HepG2 (cell line): ENCODE measurements around the gene CYP46A1. TPM values are rescaled to one million over a fixed set of nuclear protein-coding genes. Genes with fewer than 3 reads are reported as not detected.

Experiments
- ATAC-seq: fragments of 200-7000 bp; cut with Tn5 transposase; 3 replicates; pipeline ENCODE4 v1.9.1; 2020; ENCODE audit warnings: mild to moderate bottlenecking, moderate library complexity
- BruUV-seq: library from RNA; stranded (reverse); fragments of 400-500 nt; replicated peaks from 2 replicates; lab custom pipeline; 2021; lab: Mats Ljungman, UMichigan
- CTCF ChIA-PET: fragments of 300-600 bp; formaldehyde crosslinking; extraction: SDS; loops from one replicate; lab custom pipeline; 2021; ENCODE audit warnings: low total read pairs, inconsistent platforms, low intra/inter-chr PET ratio; lab: Yijun Ruan, JAX
- POLR2A ChIA-PET: fragments of 350-600 bp; sonication (Branson Sonifier 250); formaldehyde crosslinking; loops from one replicate; lab custom pipeline; 2020; ENCODE audit warnings: antibody characterized with exemption, inconsistent platforms; lab: Yijun Ruan, JAX
- DNase-seq: peaks from one replicate; pipeline ENCODE4 v3.0.0-alpha.2; 2015; ENCODE audit warnings: low spot score
- FAIRE-seq: peaks from 3 replicates; lab custom pipeline; 2011; peaks lifted over from hg19 to GRCh38; lab: Jason Lieb, UNC
- H2AFZ ChIP-seq: one replicate; pipeline ENCODE4 v1.6.1; 2011; ENCODE audit warnings: low read length, inconsistent platforms
- H3K27ac ChIP-seq: fragments of 300-600 bp; 3 replicates; pipeline ENCODE4 v1.8.0; 2011; ENCODE audit warnings: mixed run types, mild to moderate bottlenecking, mixed read lengths, low read length, inconsistent platforms; ENCODE audit not compliant: insufficient read depth; ENCODE audit errors: extremely low read length
- H3K27me3 ChIP-seq, 2 experiments: fragments of 200-600 bp in 1 of 2; 2 replicates in 1 of 2; 3 replicates in 1 of 2; pipeline versions ENCODE4 v1.6.0 to v1.8.0; 2011; ENCODE audit warnings: low read length in 2 of 2, mild to moderate bottlenecking in 2 of 2, moderate library complexity in 2 of 2, inconsistent platforms in 1 of 2; ENCODE audit not compliant: insufficient read depth in 2 of 2, control insufficient read depth in 1 of 2
- H3K36me3 ChIP-seq, 2 experiments: fragments of 200-600 bp in 1 of 2; replicated peaks in 1 of 2; 2 replicates in 1 of 2; 3 replicates in 1 of 2; pipeline versions ENCODE4 v1.5.1 to v1.8.0; 2011; ENCODE audit warnings: low read length in 2 of 2, inconsistent platforms in 1 of 2; ENCODE audit not compliant: insufficient read depth in 2 of 2, control insufficient read depth in 1 of 2
- H3K4me1 ChIP-seq: 2 replicates; pipeline ENCODE4 v1.5.1; 2012; ENCODE audit warnings: low read length, inconsistent platforms; ENCODE audit not compliant: insufficient read depth
- H3K4me2 ChIP-seq: 2 replicates; pipeline ENCODE4 v1.6.0; 2011; ENCODE audit warnings: low read depth, low read length, inconsistent platforms
- H3K4me3 ChIP-seq, 3 experiments: fragments of 200-600 bp in 1 of 3; sonication (generic), shearing (Covaris generic) in 1 of 3; replicated peaks in 1 of 3; 2 replicates each; pipeline ENCODE4 v1.5.1; 2011 to 2016; ENCODE audit warnings: low read length in 3 of 3, inconsistent platforms in 2 of 3, low read depth in 2 of 3, mild to moderate bottlenecking in 2 of 3, control low read depth in 1 of 3, mixed read lengths in 1 of 3; ENCODE audit not compliant: insufficient read depth in 1 of 3
- H3K79me2 ChIP-seq: one replicate; pipeline ENCODE4 v1.6.1; 2011; ENCODE audit warnings: low read length, inconsistent platforms; ENCODE audit not compliant: insufficient read depth
- H3K9ac ChIP-seq: 2 replicates; pipeline ENCODE4 v1.6.0; 2011; ENCODE audit warnings: mild to moderate bottlenecking, low read depth, low read length, inconsistent platforms; ENCODE audit not compliant: insufficient read depth
- H3K9me3 ChIP-seq: 2 replicates; pipeline ENCODE4 v1.5.1; 2012; ENCODE audit warnings: mild to moderate bottlenecking, low read length
- H4K20me1 ChIP-seq: 2 replicates; pipeline ENCODE4 v1.6.0; 2011; ENCODE audit warnings: inconsistent platforms, mild to moderate bottlenecking, low read length, moderate library complexity; ENCODE audit not compliant: insufficient read depth
- BRCA1 ChIP-seq: sonication (generic); formaldehyde crosslinking; IDR thresholded peaks from 2 replicates; pipeline ENCODE4 v1.4.0; 2020; ENCODE audit warnings: missing genetic modification reagents
- DPF2 ChIP-seq: sonication (generic); formaldehyde crosslinking; IDR thresholded peaks from 2 replicates; pipeline ENCODE4 v1.4.0; 2020; ENCODE audit warnings: mild to moderate bottlenecking, low read depth, missing genetic modification reagents, borderline replicate concordance
- RARG ChIP-seq: sonication (generic); formaldehyde crosslinking; IDR thresholded peaks from 2 replicates; pipeline ENCODE4 v1.4.0; 2020; ENCODE audit warnings: low read depth, mild to moderate bottlenecking, missing genetic modification reagents
- RNF219 ChIP-seq: sonication (generic); formaldehyde crosslinking; IDR thresholded peaks from 2 replicates; pipeline ENCODE4 v1.5.0; 2020; ENCODE audit warnings: mild to moderate bottlenecking, missing genetic modification reagents
- SIX4 ChIP-seq: sonication (generic); formaldehyde crosslinking; IDR thresholded peaks from 2 replicates; pipeline ENCODE4 v1.4.0; 2020; ENCODE audit warnings: missing genetic modification reagents
- SMAD1 ChIP-seq: sonication (generic); formaldehyde crosslinking; IDR thresholded peaks from 2 replicates; pipeline ENCODE4 v1.4.0; 2020; ENCODE audit warnings: missing genetic modification reagents, low read depth, mild to moderate bottlenecking, borderline replicate concordance
- SMC3 ChIP-seq: IDR thresholded peaks from 2 replicates; pipeline ENCODE4 v1.6.1; 2011; ENCODE audit warnings: low read length, improper control_type of control experiment
- TCF12 ChIP-seq, 2 experiments: fragments of 450-650 bp in 1 of 2; sonication (generic) in 1 of 2; formaldehyde crosslinking in 1 of 2; IDR thresholded peaks; 2 replicates each; pipeline versions ENCODE4 v1.6.1 to v1.8.0; 2017 to 2022; ENCODE audit warnings: antibody characterized with exemption in 1 of 2, mild to moderate bottlenecking in 1 of 2, missing genetic modification reagents in 1 of 2, moderate library complexity in 1 of 2
- USF2 ChIP-seq, 2 experiments: sonication (generic) in 1 of 2; formaldehyde crosslinking in 1 of 2; IDR thresholded peaks; 2 replicates each; pipeline versions ENCODE4 v1.5.1 to v1.6.1; 2011 to 2020; ENCODE audit warnings: borderline replicate concordance in 1 of 2, low read depth in 1 of 2, low read length in 1 of 2, mild to moderate bottlenecking in 1 of 2, missing genetic modification reagents in 1 of 2, moderate library complexity in 1 of 2
- ZMYM2 ChIP-seq: sonication (generic); formaldehyde crosslinking; IDR thresholded peaks from 2 replicates; pipeline ENCODE4 v1.8.0; 2022; ENCODE audit warnings: mild to moderate bottlenecking, missing genetic modification reagents
- WGBS: methylation state at CpG from one replicate; pipeline ENCODE4 v1.1.6; 2017; ENCODE audit warnings: low lambda C conversion rate; 5-methylcytosine and 5-hydroxymethylcytosine counted together
- in situ Hi-C: cut with HindIII; loops from 2 replicates; pipeline ENCODE4 v1.10.0; 2017; ENCODE audit warnings: low pct_unique_long_range_greater_than_20kb; ENCODE audit not compliant: extremely low pct_ligation_motif_present
- intact Hi-C: fragments of 100-400 bp; cut with micrococcal nuclease; formaldehyde crosslinking; loops from one replicate; pipeline ENCODE4 v1.10.0; 2022; ENCODE audit not compliant: unreplicated experiment
- polyA plus RNA-seq, 8 experiments: library from polyadenylated mRNA; depleted of rRNA in 3 of 8; stranded (reverse) in 7 of 8; unstranded in 1 of 8; fragments of >200 nt; fragmentation: Illumina TruSeq in 4 of 8; extraction: Trizol in 4 of 8; gene quantifications; 2 replicates each; pipeline versions ENCODE4 v1.2.1 to v1.2.3, GENCODE V29; 2011 to 2016; ENCODE audit warnings: low read depth in 4 of 8, missing spikeins in 1 of 8, mixed read lengths in 1 of 8; ENCODE audit not compliant: insufficient read depth in 1 of 8
- total RNA-seq, 5 experiments: library from RNA; depleted of rRNA; stranded (reverse); fragments of >200 nt; fragmentation: Illumina TruSeq; extraction: Trizol; gene quantifications; 2 replicates each; pipeline ENCODE4 v1.2.3, GENCODE V29; 2016; ENCODE audit warnings: low read depth in 1 of 5

CYP46A1 gene
- total and polyA plus RNA-seq, 2 of the 13 experiments (the other 11 are each of a cell fraction or from before 2014, with no cell fraction given): not detected

GRCh38 chr14:99660006-99660566, 24.0 kb upstream of the CYP46A1 start:
- Histone ChIP-seq H3K36me3 (no peaks in the 10 kb centered on the region), H4K20me1 (no peaks in the 10 kb centered on the region), H3K27me3 (peaks cover 4 to 21% of the 10 kb centered on the region in 2 experiments; a peak in 3 of 5 replicates), H3K79me2 (no peaks in the 10 kb centered on the region), H3K4me2 (no peak overlapping the region), H3K9me3 (no peaks in the 10 kb centered on the region), H3K9ac (no peak overlapping the region), H3K27ac (no peak overlapping the region), H3K4me3 (no peak overlapping the region), H3K4me1 (peaks cover 35% of the 10 kb centered on the region), H2AFZ (no peak overlapping the region)
- ChIA-PET CTCF (no interaction called here), POLR2A (no interaction called here)
- no TSS peak for BruUV-seq
- FAIRE-seq (no peak), DNase-seq (no peak), ATAC-seq (no peak)
- in situ Hi-C loops (no loop called here), intact Hi-C loops (no loop called here)
- 85% methylated on average over 24 of the region's 37 CpGs for WGBS
- no peak for TF ChIP-seq SIX4 (CRISPR knock-in tag)
- no peak for TF ChIP-seq TCF12 (IDR thresholded peaks at IDR 0.05)
- TF ChIP-seq TCF12 (CRISPR knock-in tag; IDR thresholded peaks at IDR 0.05): no peak
- no peak for TF ChIP-seq SMC3
- TF ChIP-seq BRCA1 (CRISPR knock-in tag): no peak
- TF ChIP-seq RARG (CRISPR knock-in tag): no peak
- no peak for TF ChIP-seq ZMYM2 (CRISPR knock-in tag)
- no peak for TF ChIP-seq DPF2 (CRISPR knock-in tag)
- TF ChIP-seq SMAD1 (CRISPR knock-in tag): no peak
- TF ChIP-seq RNF219 (CRISPR knock-in tag): no peak
- no peak for TF ChIP-seq USF2 (IDR thresholded peaks at IDR 0.05; ENCODE audit: low read depth, low read length)
- no peak for TF ChIP-seq USF2 (CRISPR knock-in tag; IDR thresholded peaks at IDR 0.05; ENCODE audit: borderline replicate concordance)
